Measurements from ENCODE around the gene GMPPA. TPM values are rescaled to one million over a fixed set of nuclear protein-coding genes. Genes with fewer than 3 reads are reported as not detected.

GMPPA gene
- total and polyA plus RNA-seq, 4 donors: 20.2 to 59.4 (median 43.4) TPM

GRCh38 chr2:219506802-219507526 lies 8.3 kb downstream of the GMPPA start:
- Histone ChIP-seq H3K9ac (ENCODE audit: low read depth in 1 of 2, low read length in 2 of 2) (no peak overlapping the region), H3K9me3 (ENCODE audit: control insufficient read depth in 4 of 4, low read length in 3 of 4) (no peaks in the 10 kb centered on the region), H3K36me3 (ENCODE audit: control insufficient read depth in 4 of 4, insufficient read depth in 3 of 4, low read depth in 1 of 4, low read length in 3 of 4) (peaks cover 14 to 31% (median 15%) of the 10 kb centered on the region in 4 donors), H3K4me1 (ENCODE audit: control insufficient read depth in 4 of 4, insufficient read depth in 4 of 4, low read length in 3 of 4) (peaks cover 0 to 9% (median 6%) of the 10 kb centered on the region in 4 donors), H3K27ac (ENCODE audit: low read depth in 1 of 2, low read length in 2 of 2) (no peak overlapping the region), H3K4me3 (ENCODE audit: low read depth in 1 of 3, low read length in 3 of 3) (no peak overlapping the region), H3K27me3 (ENCODE audit: control insufficient read depth in 4 of 4, insufficient read depth in 4 of 4, low read length in 3 of 4) (no peaks in the 10 kb centered on the region)
- DNase-seq (ENCODE audit: low spot score): no peak
- 91% methylated on average over 17 of the region's 17 CpGs for WGBS
- TF ChIP-seq RAD21 (IDR thresholded peaks at IDR 0.05) (no peak), REST (IDR thresholded peaks at IDR 0.05) (no peak), HNF4A (conservative IDR thresholded peaks at IDR 0.05) (no peak), SP1 (IDR thresholded peaks at IDR 0.05) (no peak), ATF3 (IDR thresholded peaks at IDR 0.05) (no peak), NR2F2 (IDR thresholded peaks at IDR 0.05) (no peak), MAX (IDR thresholded peaks at IDR 0.05) (no peak), FOXA2 (IDR thresholded peaks at IDR 0.05) (no peak), EGR1 (IDR thresholded peaks at IDR 0.05; ENCODE audit: low read depth in 2 of 2) (no peak)

GRCh38 chr2:219507581-219508443 lies 9.1 kb downstream of the GMPPA start:
- H3K4me1 ChIP-seq (ENCODE audit: control insufficient read depth in 4 of 4, insufficient read depth in 4 of 4, low read length in 3 of 4): peaks cover 0 to 9% (median 6%) of the 10 kb centered on the region in 4 donors
- DNase-seq (ENCODE audit: low spot score): no peak
- H3K4me3 ChIP-seq (ENCODE audit: low read depth in 1 of 3, low read length in 3 of 3): no peak overlapping the region
- H3K36me3 ChIP-seq (ENCODE audit: control insufficient read depth in 4 of 4, insufficient read depth in 3 of 4, low read depth in 1 of 4, low read length in 3 of 4): peaks cover 14 to 30% (median 15%) of the 10 kb centered on the region in 4 donors
- no peak overlapping the region for H3K9ac ChIP-seq (ENCODE audit: low read depth in 1 of 2, low read length in 2 of 2)
- no peaks in the 10 kb centered on the region for H3K9me3 ChIP-seq (ENCODE audit: control insufficient read depth in 4 of 4, low read length in 3 of 4)
- H3K27ac ChIP-seq (ENCODE audit: low read depth in 1 of 2, low read length in 2 of 2): no peak overlapping the region
- TF ChIP-seq REST (IDR thresholded peaks at IDR 0.05) (peak; percentile 53), FOXA2 (IDR thresholded peaks at IDR 0.05) (no peak), ZBTB33 (IDR thresholded peaks at IDR 0.05) (no peak), HNF4G (IDR thresholded peaks at IDR 0.05) (no peak), RXRA (IDR thresholded peaks at IDR 0.05) (no peak), SP1 (IDR thresholded peaks at IDR 0.05) (no peak), EGR1 (IDR thresholded peaks at IDR 0.05; ENCODE audit: low read depth in 2 of 2) (no peak), TAF1 (conservative IDR thresholded peaks at IDR 0.05) (no peak)
- H3K27me3 ChIP-seq (ENCODE audit: control insufficient read depth in 4 of 4, insufficient read depth in 4 of 4, low read length in 3 of 4): no peaks in the 10 kb centered on the region
- 72% methylated on average over 8 of the region's 8 CpGs for WGBS

All from liver (tissue), 9 donors.